Sigmoid colon (tissue), 7 donors: ENCODE data around the gene SLC9A9. TPM values are rescaled to one million over a fixed set of nuclear protein-coding genes. Genes with fewer than 3 reads are reported as not detected.
A peak's percentile ranks its signal among the peaks of the same experiment; 100 is the strongest.
"Not testable (repeated sequence)": the region's sequence is repeated elsewhere in the genome, so short reads cannot be mapped to it uniquely, and the experiment has no call there.

ENCODE experiments used
- DNase-seq: peaks from one replicate; pipeline ENCODE4 v3.0.0-alpha.2; 2019
- H3K27ac ChIP-seq, 4 donors: fragments of 200-600 bp; sonication (generic); one replicate each; pipeline ENCODE4 v1.5.1; 2016 to 2019; ENCODE audit warnings: mild to moderate bottlenecking in 1 of 4
- H3K27me3 ChIP-seq, 3 donors: fragments of 200-600 bp; sonication (generic); one replicate each; pipeline ENCODE4 v1.5.1; 2019; ENCODE audit warnings: mild to moderate bottlenecking in 1 of 3
- H3K36me3 ChIP-seq, 4 donors: fragments of 200-600 bp; sonication (generic); one replicate each; pipeline ENCODE4 v1.5.1; 2016 to 2019
- H3K4me1 ChIP-seq, 4 donors: fragments of 200-600 bp; sonication (generic); one replicate each; pipeline ENCODE4 v1.5.1; 2017 to 2019
- H3K4me3 ChIP-seq, 4 donors: fragments of 200-600 bp; sonication (generic); one replicate each; pipeline ENCODE4 v1.5.1; 2017 to 2019; ENCODE audit warnings: mild to moderate bottlenecking in 2 of 4, moderate library complexity in 1 of 4
- H3K9me3 ChIP-seq, 4 donors: fragments of 200-600 bp in 3 of 4; sonication (generic) in 3 of 4; one replicate each; pipeline versions ENCODE4 v1.5.1 to v1.6.1; 2013 to 2019
- CTCF ChIP-seq, 4 experiments: fragments of 450-650 bp in 3 of 4; fragments of 200-600 bp in 1 of 4; IDR thresholded peaks; one replicate each; pipeline ENCODE4 v1.5.1; 2016 to 2019; ENCODE audit warnings: antibody characterized with exemption in 4 of 4, mild to moderate bottlenecking in 3 of 4, moderate library complexity in 2 of 4
- EP300 ChIP-seq, 4 donors: sonication (generic); formaldehyde crosslinking; IDR thresholded peaks; one replicate each; pipeline ENCODE4 v1.6.1; 2017; ENCODE audit warnings: antibody characterized with exemption in 4 of 4
- POLR2A ChIP-seq, 2 donors: fragments of 450-650 bp; IDR thresholded peaks; one replicate each; pipeline ENCODE4 v1.6.1; 2016; ENCODE audit warnings: antibody characterized with exemption in 2 of 2, mild to moderate bottlenecking in 2 of 2, moderate library complexity in 2 of 2
- POLR2AphosphoS5 ChIP-seq, 4 donors: sonication (generic); formaldehyde crosslinking; IDR thresholded peaks; one replicate each; pipeline ENCODE4 v1.6.1; 2017; ENCODE audit warnings: antibody characterized with exemption in 4 of 4
- WGBS, 2 donors: extraction: QIAGEN DNeasy Blood & Tissue Kit; methylation state at CpG; one replicate each; pipeline ENCODE4 v1.1.7; 2013; 5-methylcytosine and 5-hydroxymethylcytosine counted together
- intact Hi-C: fragments of 100-400 bp; cut with DNase I; formaldehyde crosslinking; loops from one replicate; pipeline ENCODE4 v1.15.1; 2023
- polyA plus RNA-seq, 3 donors: library from polyadenylated mRNA; stranded (reverse); fragments of 200-250 nt; gene quantifications; one replicate each; pipeline ENCODE4 v1.2.3, GENCODE V29; 2013
- total RNA-seq, 4 donors: library from RNA; depleted of rRNA; stranded (reverse); fragments of >200 nt; gene quantifications; one replicate each; pipeline ENCODE4 v1.1.0, GENCODE V29; 2016
- donor health status: healthy with polysubstance abuse.
- donor health status: Bipolar disorder and iron deficiency.
- donor health status: healthy.

The SLC9A9 gene
- total and polyA plus RNA-seq, 7 donors, result 2.4 to 29.9 (median 18.9) TPM

- WGBS, 2 donors, result 93 to 94% methylated on average over 10 of the region's 10 CpGs
- intact Hi-C loops, result no loop called here
- Histone ChIP-seq H3K36me3 (no peaks in the 10 kb centered on the region), H3K27ac (no peak overlapping the region), H3K27me3 (no peaks in the 10 kb centered on the region), H3K4me3 (no peak overlapping the region), H3K4me1 (no peaks in the 10 kb centered on the region), H3K9me3 (no peaks in the 10 kb centered on the region)
- TF ChIP-seq POLR2AphosphoS5 (IDR thresholded peaks at IDR 0.05), result no peak
- no peak for TF ChIP-seq POLR2A (IDR thresholded peaks at IDR 0.05)
- no peak for TF ChIP-seq CTCF (IDR thresholded peaks at IDR 0.05)
- TF ChIP-seq EP300 (IDR thresholded peaks at IDR 0.05), result no peak
- DNase-seq, result no peak
Measured at GRCh38 chr3:143437405-143437804, 410.9 kb downstream of the SLC9A9 start.

DNA sequence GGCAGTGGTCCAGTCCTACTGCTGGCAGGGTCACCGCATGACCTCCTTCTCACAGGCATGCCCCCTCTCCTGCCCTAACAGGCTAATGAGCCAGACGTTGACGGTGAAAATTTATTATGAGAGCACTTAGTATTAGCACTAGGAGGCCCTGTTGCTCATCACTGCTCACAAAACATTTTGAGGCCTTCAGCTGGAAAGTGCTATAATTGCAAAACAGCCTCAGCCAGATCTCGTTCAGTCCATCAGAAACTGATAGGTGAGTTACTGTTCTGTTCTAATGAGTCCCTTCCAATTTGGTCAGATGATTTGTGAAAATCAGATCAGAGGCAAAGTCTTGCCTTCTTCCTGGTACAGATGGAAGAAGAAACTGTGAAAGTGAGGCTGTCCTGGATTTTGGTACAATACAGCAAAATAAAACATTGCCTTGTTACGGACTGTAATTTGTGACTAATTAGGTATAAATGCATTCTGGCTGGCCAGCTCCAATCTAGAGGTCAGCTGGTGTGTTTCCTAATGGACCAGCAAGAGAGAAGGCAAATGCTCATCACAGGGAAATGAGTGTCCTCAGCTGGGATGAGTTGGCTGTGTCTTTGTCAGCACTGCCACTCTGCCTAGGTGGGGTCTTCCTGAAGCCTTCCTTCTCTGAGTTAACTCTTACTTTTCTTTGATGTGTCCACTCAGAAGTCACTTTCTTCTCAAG, 411.9 kb downstream of the SLC9A9 start:
- H3K27me3 ChIP-seq, result no peaks in the 10 kb centered on the region

GRCh38 chr3:143433787-143434378, 414.4 kb downstream of the SLC9A9 start:
- 77 to 78% methylated on average over 4 of the region's 4 CpGs for WGBS, 2 donors
- Histone ChIP-seq H3K36me3 (no peaks in the 10 kb centered on the region), H3K4me3 (no peak overlapping the region), H3K4me1 (no peaks in the 10 kb centered on the region), H3K27me3 (no peaks in the 10 kb centered on the region), H3K9me3 (no peaks in the 10 kb centered on the region), H3K27ac (no peak overlapping the region)
- TF ChIP-seq POLR2A (IDR thresholded peaks at IDR 0.05) (no peak), POLR2AphosphoS5 (IDR thresholded peaks at IDR 0.05) (no peak), EP300 (IDR thresholded peaks at IDR 0.05) (no peak), CTCF (IDR thresholded peaks at IDR 0.05) (peak in 1 of 4 experiments; percentile 13)
- intact Hi-C loops, result no loop called here
- no peak for DNase-seq

More for the DNA sequence above, 411.9 kb downstream of the SLC9A9 start:
- DNase-seq, result no peak
- Histone ChIP-seq H3K4me3 (no peak overlapping the region), H3K4me1 (no peaks in the 10 kb centered on the region), H3K27ac (no peak overlapping the region), H3K9me3 (no peaks in the 10 kb centered on the region), H3K36me3 (no peaks in the 10 kb centered on the region)
- TF ChIP-seq POLR2AphosphoS5 (IDR thresholded peaks at IDR 0.05), result no peak
- no peak for TF ChIP-seq CTCF (IDR thresholded peaks at IDR 0.05)
- no peak for TF ChIP-seq POLR2A (IDR thresholded peaks at IDR 0.05)
- TF ChIP-seq EP300 (IDR thresholded peaks at IDR 0.05), result no peak
- WGBS, 2 donors, result 94 to 95% methylated on average over 5 of the region's 5 CpGs
- intact Hi-C loops, result no loop called here

- not testable (repeated sequence) for H3K36me3 ChIP-seq
Measured at GRCh38 chr3:143431298-143431697, 417.0 kb downstream of the SLC9A9 start.

GRCh38 chr3:143430568-143430967, 417.7 kb downstream of the SLC9A9 start:
- Histone ChIP-seq H3K4me3 (no peak overlapping the region), H3K9me3 (no peaks in the 10 kb centered on the region), H3K27me3 (no peaks in the 10 kb centered on the region), H3K4me1 (no peaks in the 10 kb centered on the region), H3K36me3 (no peaks in the 10 kb centered on the region), H3K27ac (no peak overlapping the region)
- TF ChIP-seq CTCF (IDR thresholded peaks at IDR 0.05) (no peak), POLR2AphosphoS5 (IDR thresholded peaks at IDR 0.05) (no peak), POLR2A (IDR thresholded peaks at IDR 0.05) (no peak), EP300 (IDR thresholded peaks at IDR 0.05) (no peak)
- WGBS, 2 donors, result 98% methylated on average over 1 of the region's 1 CpG
- no peak for DNase-seq
- intact Hi-C loops, result no loop called here

More at GRCh38 chr3:143431298-143431697, 417.0 kb downstream of the SLC9A9 start:
- H3K4me3 ChIP-seq, intact Hi-C loops, H3K9me3 ChIP-seq, DNase-seq, H3K4me1 ChIP-seq, H3K27me3 ChIP-seq, H3K27ac ChIP-seq: not testable (repeated sequence)
- WGBS, 2 donors, result 92 to 93% methylated on average over 7 of the region's 7 CpGs
